ENCODE measurements around the gene RAB24. TPM values are rescaled to one million over a fixed set of nuclear protein-coding genes. Genes with fewer than 3 reads are reported as not detected.

Gene RAB24
- total RNA-seq, 1 donor from 2014 or later: 31.7 TPM

DNA sequence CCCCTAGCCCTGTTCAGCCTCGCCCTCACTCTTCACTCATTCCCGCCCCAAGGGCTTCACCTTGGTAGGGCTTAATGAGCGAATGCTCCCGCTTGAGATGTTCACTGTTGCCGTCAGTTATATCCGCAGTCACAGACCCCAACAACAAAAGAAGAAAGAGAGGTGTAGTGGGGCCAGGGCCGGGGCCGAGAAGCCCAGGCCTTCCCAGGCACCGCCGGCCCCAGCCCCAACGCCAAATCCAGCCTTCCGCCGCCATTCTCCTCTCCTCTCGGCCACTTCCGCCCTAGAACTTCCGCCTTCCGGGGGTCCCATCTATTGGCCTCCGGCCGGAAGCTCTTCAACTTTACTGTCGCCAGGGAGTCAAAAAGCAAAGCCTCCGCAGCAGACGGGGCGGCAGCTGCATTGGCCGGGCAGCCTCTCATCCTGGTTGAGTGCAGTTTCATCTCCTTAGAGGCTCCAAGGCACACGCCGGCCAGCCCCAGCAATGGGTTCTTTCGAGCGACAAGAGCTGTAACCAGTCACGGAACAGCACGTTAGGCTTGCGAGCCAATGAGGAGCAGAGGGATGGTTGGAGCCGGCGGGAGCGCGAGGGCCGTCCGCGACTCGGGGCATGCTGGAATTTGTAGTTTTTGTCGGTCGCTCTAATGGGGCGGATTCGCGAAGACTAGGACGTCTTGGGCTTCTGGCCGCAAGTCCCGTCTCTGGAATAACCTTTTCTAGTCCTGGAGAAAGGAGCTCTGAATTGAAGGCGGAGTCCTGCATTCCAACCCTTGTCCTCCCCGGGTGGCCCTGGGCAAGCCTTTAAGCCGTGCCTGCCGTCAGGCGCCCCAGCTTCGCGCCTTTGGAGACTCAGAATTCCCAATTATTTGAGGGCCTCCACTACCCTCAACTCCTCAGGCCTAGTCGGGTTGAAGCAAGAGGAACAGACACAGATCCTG, 48.1 kb upstream of the RAB24 start, which contains the start of gene LMAN2:
Gene LMAN2, minus strand, starts transcription at position 277 of the 938 bp plus-strand sequence. Its CDS starts 21 bp downstream, at position 256.
- Histone ChIP-seq H3K9ac (ENCODE audit: low read length) (peak within 1 kb of the TSS; percentile 93), H3K36me3 (ENCODE audit: insufficient read depth, low read length) (peaks cover 17% of the 10 kb centered on the region), H3K27me3 (ENCODE audit: insufficient read depth, low read length) (no peaks in the 10 kb centered on the region), H3K27ac (ENCODE audit: low read depth, low read length) (peak within 1 kb of the TSS; percentile 96), H4K20me1 (ENCODE audit: insufficient read depth, low read length) (peaks cover 34% of the 10 kb centered on the region), H3K4me1 (ENCODE audit: insufficient read depth, low read length) (peaks cover 18% of the 10 kb centered on the region), H3K9me3 (ENCODE audit: insufficient read depth, low read depth, low read length) (no peaks in the 10 kb centered on the region), H2AFZ (ENCODE audit: low read depth, low read length) (peak within 1 kb of the TSS; percentile 88), H3K4me3 (ENCODE audit: insufficient read depth, low read depth, low read length) (peak within 1 kb of the TSS; percentile 90), H3K79me2 (ENCODE audit: insufficient read depth, low read length) (peaks cover 46% of the 10 kb centered on the region), H3K4me2 (ENCODE audit: low read length) (peak within 1 kb of the TSS; percentile 93)
- H3K9me3 Mint-ChIP-seq (ENCODE audit: unreplicated experiment): peaks cover 6% of the 10 kb centered on the region
- DNase-seq (ENCODE audit: low read depth): peak; percentile 96
- peaks cover 21% of the 10 kb centered on the region for H3K4me1 Mint-ChIP-seq (ENCODE audit: low read depth, unreplicated experiment)
- TF ChIP-seq, protein P1, sequence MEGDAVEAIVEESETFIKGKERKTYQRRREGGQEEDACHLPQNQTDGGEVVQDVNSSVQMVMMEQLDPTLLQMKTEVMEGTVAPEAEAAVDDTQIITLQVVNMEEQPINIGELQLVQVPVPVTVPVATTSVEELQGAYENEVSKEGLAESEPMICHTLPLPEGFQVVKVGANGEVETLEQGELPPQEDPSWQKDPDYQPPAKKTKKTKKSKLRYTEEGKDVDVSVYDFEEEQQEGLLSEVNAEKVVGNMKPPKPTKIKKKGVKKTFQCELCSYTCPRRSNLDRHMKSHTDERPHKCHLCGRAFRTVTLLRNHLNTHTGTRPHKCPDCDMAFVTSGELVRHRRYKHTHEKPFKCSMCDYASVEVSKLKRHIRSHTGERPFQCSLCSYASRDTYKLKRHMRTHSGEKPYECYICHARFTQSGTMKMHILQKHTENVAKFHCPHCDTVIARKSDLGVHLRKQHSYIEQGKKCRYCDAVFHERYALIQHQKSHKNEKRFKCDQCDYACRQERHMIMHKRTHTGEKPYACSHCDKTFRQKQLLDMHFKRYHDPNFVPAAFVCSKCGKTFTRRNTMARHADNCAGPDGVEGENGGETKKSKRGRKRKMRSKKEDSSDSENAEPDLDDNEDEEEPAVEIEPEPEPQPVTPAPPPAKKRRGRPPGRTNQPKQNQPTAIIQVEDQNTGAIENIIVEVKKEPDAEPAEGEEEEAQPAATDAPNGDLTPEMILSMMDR (IDR thresholded peaks at IDR 0.05; ENCODE audit: insufficient read depth, low read depth, low read length): no peak
- no peak for TF ChIP-seq EZH2 (IDR thresholded peaks at IDR 0.05; ENCODE audit: insufficient read depth, low read length)
- H3K27me3 Mint-ChIP-seq (ENCODE audit: low read depth, unreplicated experiment): peaks cover 5% of the 10 kb centered on the region
- H3K36me3 Mint-ChIP-seq (ENCODE audit: low read depth, unreplicated experiment): peaks cover 2% of the 10 kb centered on the region
- peak within 1 kb of the TSS; percentile 98 for H3K27ac Mint-ChIP-seq (ENCODE audit: unreplicated experiment)
- peak within 1 kb of the TSS; percentile 98 for H3K4me3 Mint-ChIP-seq (ENCODE audit: unreplicated experiment)
- no peak for FAIRE-seq

DNA sequence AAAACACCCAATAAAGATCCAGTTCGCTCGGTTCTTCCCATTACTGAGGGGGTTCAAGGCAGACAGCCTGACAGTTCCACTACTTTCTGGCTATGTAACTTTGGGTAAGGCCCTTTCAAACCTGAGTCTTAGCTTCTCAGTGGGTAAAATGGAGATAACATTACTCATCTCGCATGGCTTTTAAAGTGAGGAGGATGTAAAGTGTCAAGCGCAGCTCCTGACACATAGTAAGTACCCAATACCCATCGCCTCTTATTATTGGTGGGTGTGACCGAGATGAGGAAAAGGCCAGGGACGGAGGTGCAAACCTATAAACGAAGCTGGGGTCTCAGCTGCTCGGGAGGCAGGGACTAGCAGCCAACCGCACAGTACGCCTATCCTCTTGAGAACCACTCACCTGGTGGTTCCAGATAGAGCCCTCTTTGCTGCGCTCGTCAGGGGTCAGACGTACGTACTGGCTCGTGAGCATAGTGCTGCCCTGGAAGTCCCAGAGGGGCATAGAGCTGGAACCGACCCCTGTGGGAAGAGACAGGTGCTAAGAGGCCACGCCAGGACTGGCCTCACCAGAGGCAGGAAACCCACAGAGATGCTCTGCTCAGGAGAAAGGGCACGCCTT, 47.4 kb upstream of the RAB24 start:
- no peak for DNase-seq (ENCODE audit: low read depth)
- peaks cover 21% of the 10 kb centered on the region for H3K4me1 Mint-ChIP-seq (ENCODE audit: low read depth, unreplicated experiment)
- peaks cover 2% of the 10 kb centered on the region for H3K36me3 Mint-ChIP-seq (ENCODE audit: low read depth, unreplicated experiment)
- Histone ChIP-seq H3K36me3 (ENCODE audit: insufficient read depth, low read length) (peaks cover 17% of the 10 kb centered on the region), H3K4me3 (ENCODE audit: insufficient read depth, low read depth, low read length) (peak overlapping the region; percentile 90), H3K27me3 (ENCODE audit: insufficient read depth, low read length) (no peaks in the 10 kb centered on the region), H3K4me1 (ENCODE audit: insufficient read depth, low read length) (peaks cover 18% of the 10 kb centered on the region), H3K9ac (ENCODE audit: low read length) (peak overlapping the region; percentile 93), H3K27ac (ENCODE audit: low read depth, low read length) (peak overlapping the region; percentile 96), H3K79me2 (ENCODE audit: insufficient read depth, low read length) (peaks cover 54% of the 10 kb centered on the region), H4K20me1 (ENCODE audit: insufficient read depth, low read length) (peaks cover 41% of the 10 kb centered on the region), H3K9me3 (ENCODE audit: insufficient read depth, low read depth, low read length) (no peaks in the 10 kb centered on the region), H3K4me2 (ENCODE audit: low read length) (peak overlapping the region; percentile 93), H2AFZ (ENCODE audit: low read depth, low read length) (peak overlapping the region; percentile 88)
- H3K27ac Mint-ChIP-seq (ENCODE audit: unreplicated experiment): peak overlapping the region; percentile 98
- no peak for FAIRE-seq
- peaks cover 5% of the 10 kb centered on the region for H3K27me3 Mint-ChIP-seq (ENCODE audit: low read depth, unreplicated experiment)
- no peak for TF ChIP-seq EZH2 (IDR thresholded peaks at IDR 0.05; ENCODE audit: insufficient read depth, low read length)
- TF ChIP-seq, protein P1 (IDR thresholded peaks at IDR 0.05; ENCODE audit: insufficient read depth, low read depth, low read length): no peak
- H3K4me3 Mint-ChIP-seq (ENCODE audit: unreplicated experiment): peak overlapping the region; percentile 98
- peaks cover 6% of the 10 kb centered on the region for H3K9me3 Mint-ChIP-seq (ENCODE audit: unreplicated experiment)

Data from astrocyte (in vitro differentiated cells and primary cell).